Upper lobe of left lung (tissue), 6 donors: ENCODE measurements around the gene TBC1D1. TPM values are rescaled to one million over a fixed set of nuclear protein-coding genes. Genes with fewer than 3 reads are reported as not detected.

ENCODE experiments used
- ATAC-seq, 2 donors: fragments of 200-7000 bp; cut with Tn5 transposase; one replicate each; pipeline ENCODE4 v1.9.1; 2022; ENCODE audit warnings: mild to moderate bottlenecking in 2 of 2, moderate library complexity in 2 of 2; ENCODE audit not compliant: low FRiP score in 2 of 2
- DNase-seq, 2 donors: peaks; one replicate each; pipeline ENCODE4 v3.0.0-alpha.2; 2019 to 2020
- H3K27ac ChIP-seq, 4 donors: fragments of 200-600 bp; sonication (generic); one replicate each; pipeline ENCODE4 v1.5.1; 2016 to 2019
- H3K27me3 ChIP-seq, 4 donors: fragments of 200-600 bp; sonication (generic); one replicate each; pipeline ENCODE4 v1.5.1; 2017 to 2019
- H3K36me3 ChIP-seq, 4 donors: fragments of 200-600 bp; sonication (generic); one replicate each; pipeline ENCODE4 v1.5.1; 2016 to 2019
- H3K4me1 ChIP-seq, 4 donors: fragments of 200-600 bp; sonication (generic); one replicate each; pipeline ENCODE4 v1.5.1; 2018 to 2019
- H3K4me3 ChIP-seq, 4 donors: fragments of 200-600 bp; sonication (generic); one replicate each; pipeline ENCODE4 v1.5.1; 2017 to 2019; ENCODE audit warnings: mild to moderate bottlenecking in 2 of 4, moderate library complexity in 1 of 4
- H3K9me3 ChIP-seq, 4 donors: fragments of 200-600 bp; sonication (generic); one replicate each; pipeline ENCODE4 v1.5.1; 2018 to 2019
- CTCF ChIP-seq, 6 experiments: fragments of 450-650 bp in 4 of 6; fragments of 200-600 bp in 2 of 6; sonication (generic) in 2 of 6; IDR thresholded peaks; one replicate each; pipeline ENCODE4 v1.5.1; 2016 to 2019; ENCODE audit warnings: antibody characterized with exemption in 6 of 6
- EP300 ChIP-seq, 4 donors: sonication (generic); formaldehyde crosslinking; IDR thresholded peaks; one replicate each; pipeline ENCODE4 v1.5.1; 2017; ENCODE audit warnings: antibody characterized with exemption in 4 of 4, control low read depth in 2 of 4
- POLR2A ChIP-seq, 4 donors: fragments of 450-650 bp; IDR thresholded peaks; one replicate each; pipeline ENCODE4 v1.5.1; 2016 to 2017; ENCODE audit warnings: antibody characterized with exemption in 4 of 4, mild to moderate bottlenecking in 2 of 4
- POLR2AphosphoS5 ChIP-seq, 2 donors: sonication (generic); formaldehyde crosslinking; IDR thresholded peaks; one replicate each; pipeline ENCODE4 v1.5.1; 2017; ENCODE audit warnings: antibody characterized with exemption in 2 of 2
- WGBS, 2 donors: methylation state at CpG; one replicate each; pipeline ENCODE4 v1.1.5; 2017 to 2018; 5-methylcytosine and 5-hydroxymethylcytosine counted together
- total RNA-seq, 6 donors: library from RNA; depleted of rRNA in 4 of 6; stranded (reverse); fragments of >200 nt in 4 of 6; gene quantifications; one replicate each; pipeline versions ENCODE4 v1.1.0 to v1.2.1, GENCODE V29; 2016 to 2021
- donor health status: DM: no; HTN: no; CAD: no; lungs with moderate emphysema.
- donor health status: DM: no; HTN: yes; CAD: no; lungs with severe emphysema.

The TBC1D1 gene
- total RNA-seq, 6 donors from 2014 or later: 45.1 to 68.1 (median 58.0) TPM

- TF ChIP-seq CTCF (IDR thresholded peaks at IDR 0.05): no peak
- TF ChIP-seq POLR2AphosphoS5 (IDR thresholded peaks at IDR 0.05): no peak
- TF ChIP-seq POLR2A (IDR thresholded peaks at IDR 0.05): no peak
- no peak for TF ChIP-seq EP300 (IDR thresholded peaks at IDR 0.05)
- no peak overlapping the region for H3K27ac ChIP-seq
- H3K4me3 ChIP-seq: no peak overlapping the region
- 75 to 76% methylated on average over 9 of the region's 9 CpGs for WGBS, 2 donors
- H3K4me1 ChIP-seq: peaks cover 0 to 12% (median 4%) of the 10 kb centered on the region in 4 donors
- ATAC-seq (no peak), DNase-seq (peak in 1 of 2 donors; percentile 31)
- H3K36me3 ChIP-seq: peaks cover 0 to 31% (median 10%) of the 10 kb centered on the region in 4 donors
- no peaks in the 10 kb centered on the region for H3K27me3 ChIP-seq
- H3K9me3 ChIP-seq: no peaks in the 10 kb centered on the region
Measured at GRCh38 chr4:38013461-38014366, 122.8 kb downstream of the TBC1D1 start.

GRCh38 chr4:38014421-38014852, 123.6 kb downstream of the TBC1D1 start:
- H3K4me1 ChIP-seq: peaks cover 0 to 12% (median 4%) of the 10 kb centered on the region in 4 donors
- 94 to 96% methylated on average over 31 to 35 of the region's 37 CpGs for WGBS, 2 donors
- H3K27ac ChIP-seq: no peak overlapping the region
- no peak for TF ChIP-seq POLR2A (IDR thresholded peaks at IDR 0.05)
- no peak for TF ChIP-seq POLR2AphosphoS5 (IDR thresholded peaks at IDR 0.05)
- no peak for TF ChIP-seq EP300 (IDR thresholded peaks at IDR 0.05)
- TF ChIP-seq CTCF (IDR thresholded peaks at IDR 0.05): no peak
- DNase-seq: peak in 1 of 2 donors; percentile 78
- ATAC-seq: peak in 1 of 2 donors; percentile 22
- H3K4me3 ChIP-seq: no peak overlapping the region
- peaks cover 0 to 31% (median 10%) of the 10 kb centered on the region in 4 donors for H3K36me3 ChIP-seq
- no peaks in the 10 kb centered on the region for H3K9me3 ChIP-seq
- H3K27me3 ChIP-seq: no peaks in the 10 kb centered on the region

- 86 to 89% methylated on average over 7 of the region's 7 CpGs for WGBS, 2 donors
- ATAC-seq: no peak
- TF ChIP-seq CTCF (IDR thresholded peaks at IDR 0.05): no peak
- TF ChIP-seq EP300 (IDR thresholded peaks at IDR 0.05): no peak
Measured at GRCh38 chr4:38015886-38016515, 125.1 kb downstream of the TBC1D1 start.

GRCh38 chr4:38016698-38017097, 125.8 kb downstream of the TBC1D1 start:
- Histone ChIP-seq H3K27ac (no peak overlapping the region), H3K27me3 (no peaks in the 10 kb centered on the region), H3K4me3 (no peak overlapping the region), H3K9me3 (no peaks in the 10 kb centered on the region), H3K36me3 (peaks cover 0 to 45% (median 23%) of the 10 kb centered on the region in 4 donors), H3K4me1 (no peaks in the 10 kb centered on the region)
- DNase-seq (no peak), ATAC-seq (no peak)
- TF ChIP-seq EP300 (IDR thresholded peaks at IDR 0.05) (no peak), POLR2A (IDR thresholded peaks at IDR 0.05) (no peak), CTCF (IDR thresholded peaks at IDR 0.05) (no peak), POLR2AphosphoS5 (IDR thresholded peaks at IDR 0.05) (no peak)
- 98 to 100% methylated on average over 2 of the region's 2 CpGs for WGBS, 2 donors

More at GRCh38 chr4:38015886-38016515, 125.1 kb downstream of the TBC1D1 start:
- H3K4me1 ChIP-seq: no peaks in the 10 kb centered on the region
- no peak overlapping the region for H3K4me3 ChIP-seq
- no peaks in the 10 kb centered on the region for H3K27me3 ChIP-seq
- no peak overlapping the region for H3K27ac ChIP-seq
- H3K36me3 ChIP-seq: peaks cover 0 to 38% (median 17%) of the 10 kb centered on the region in 4 donors
- no peak for DNase-seq
- no peaks in the 10 kb centered on the region for H3K9me3 ChIP-seq
